ENCODE data around the gene GBGT1.

GRCh38 chr9:133167769-133168168 lies 4.1 kb upstream of the GBGT1 start:
- TF ChIP-seq EZH2 (IDR thresholded peaks at IDR 0.05; ENCODE audit: borderline replicate concordance, low read depth, low read length, severe bottlenecking), result no peak
- TF ChIP-seq, protein P1, sequence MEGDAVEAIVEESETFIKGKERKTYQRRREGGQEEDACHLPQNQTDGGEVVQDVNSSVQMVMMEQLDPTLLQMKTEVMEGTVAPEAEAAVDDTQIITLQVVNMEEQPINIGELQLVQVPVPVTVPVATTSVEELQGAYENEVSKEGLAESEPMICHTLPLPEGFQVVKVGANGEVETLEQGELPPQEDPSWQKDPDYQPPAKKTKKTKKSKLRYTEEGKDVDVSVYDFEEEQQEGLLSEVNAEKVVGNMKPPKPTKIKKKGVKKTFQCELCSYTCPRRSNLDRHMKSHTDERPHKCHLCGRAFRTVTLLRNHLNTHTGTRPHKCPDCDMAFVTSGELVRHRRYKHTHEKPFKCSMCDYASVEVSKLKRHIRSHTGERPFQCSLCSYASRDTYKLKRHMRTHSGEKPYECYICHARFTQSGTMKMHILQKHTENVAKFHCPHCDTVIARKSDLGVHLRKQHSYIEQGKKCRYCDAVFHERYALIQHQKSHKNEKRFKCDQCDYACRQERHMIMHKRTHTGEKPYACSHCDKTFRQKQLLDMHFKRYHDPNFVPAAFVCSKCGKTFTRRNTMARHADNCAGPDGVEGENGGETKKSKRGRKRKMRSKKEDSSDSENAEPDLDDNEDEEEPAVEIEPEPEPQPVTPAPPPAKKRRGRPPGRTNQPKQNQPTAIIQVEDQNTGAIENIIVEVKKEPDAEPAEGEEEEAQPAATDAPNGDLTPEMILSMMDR (IDR thresholded peaks at IDR 0.05; ENCODE audit: borderline replicate concordance, extremely low read depth, low read length, poor library complexity, severe bottlenecking), result no peak

Measured in DND-41 (cell line).